Endothelial cell of umbilical vein (primary cell): ENCODE measurements around the gene AKAP13.

Experiments
- CTCF ChIP-seq, 2 donors: IDR thresholded peaks; 1 replicate in 1 of 2; 2 replicates in 1 of 2; pipeline ENCODE4 v1.5.1; 2011; ENCODE audit warnings: low read length in 2 of 2, mild to moderate bottlenecking in 2 of 2, moderate library complexity in 2 of 2, control low read depth in 1 of 2, inconsistent platforms in 1 of 2, low read depth in 1 of 2; ENCODE audit not compliant: insufficient read depth in 1 of 2; ENCODE audit errors: extremely low read depth in 1 of 2
- EZH2 ChIP-seq: IDR thresholded peaks from 2 replicates; pipeline ENCODE4 v1.6.1; 2012; ENCODE audit warnings: borderline replicate concordance, low read depth, mild to moderate bottlenecking, moderate library complexity, low read length, inconsistent platforms; ENCODE audit not compliant: severe bottlenecking
- MYC ChIP-seq: IDR thresholded peaks from one replicate; pipeline ENCODE4 v1.6.1; 2011; ENCODE audit warnings: mild to moderate bottlenecking, low read depth, low read length
- POLR2A ChIP-seq: IDR thresholded peaks from 2 replicates; pipeline ENCODE4 v1.6.1; 2012; ENCODE audit warnings: low read depth, mild to moderate bottlenecking, control low read depth, low read length
- POLR2AphosphoS5 ChIP-seq: IDR thresholded peaks from 2 replicates; pipeline ENCODE4 v1.6.1; 2012; ENCODE audit warnings: low read depth, mild to moderate bottlenecking, control low read depth, low read length, moderate library complexity; ENCODE audit not compliant: insufficient read depth

GRCh38 chr15:85760049-85760448 is 379.6 kb downstream of the AKAP13 start:
- TF ChIP-seq MYC, result no peak
- no peak for TF ChIP-seq POLR2AphosphoS5
- no peak for TF ChIP-seq CTCF (IDR thresholded peaks at IDR 0.05; ENCODE audit: extremely low read depth in 1 of 2, insufficient read depth in 1 of 2, low read depth in 1 of 2, low read length in 2 of 2)
- TF ChIP-seq EZH2, result no peak
- no peak for TF ChIP-seq POLR2A
